ENCODE measurements around the gene GALNT3.

GRCh38 chr2:165793161-165793778 lies 777 bp downstream of the GALNT3 start:
- TF ChIP-seq, protein P1, sequence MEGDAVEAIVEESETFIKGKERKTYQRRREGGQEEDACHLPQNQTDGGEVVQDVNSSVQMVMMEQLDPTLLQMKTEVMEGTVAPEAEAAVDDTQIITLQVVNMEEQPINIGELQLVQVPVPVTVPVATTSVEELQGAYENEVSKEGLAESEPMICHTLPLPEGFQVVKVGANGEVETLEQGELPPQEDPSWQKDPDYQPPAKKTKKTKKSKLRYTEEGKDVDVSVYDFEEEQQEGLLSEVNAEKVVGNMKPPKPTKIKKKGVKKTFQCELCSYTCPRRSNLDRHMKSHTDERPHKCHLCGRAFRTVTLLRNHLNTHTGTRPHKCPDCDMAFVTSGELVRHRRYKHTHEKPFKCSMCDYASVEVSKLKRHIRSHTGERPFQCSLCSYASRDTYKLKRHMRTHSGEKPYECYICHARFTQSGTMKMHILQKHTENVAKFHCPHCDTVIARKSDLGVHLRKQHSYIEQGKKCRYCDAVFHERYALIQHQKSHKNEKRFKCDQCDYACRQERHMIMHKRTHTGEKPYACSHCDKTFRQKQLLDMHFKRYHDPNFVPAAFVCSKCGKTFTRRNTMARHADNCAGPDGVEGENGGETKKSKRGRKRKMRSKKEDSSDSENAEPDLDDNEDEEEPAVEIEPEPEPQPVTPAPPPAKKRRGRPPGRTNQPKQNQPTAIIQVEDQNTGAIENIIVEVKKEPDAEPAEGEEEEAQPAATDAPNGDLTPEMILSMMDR (IDR thresholded peaks at IDR 0.05 in 4 of 5, conservative IDR thresholded peaks at IDR 0.05 in 1 of 5), result no peak
- no peak for TF ChIP-seq POLR2A (IDR thresholded peaks at IDR 0.05)
